Panc1 (cell line): ENCODE data around the gene FAAP20. TPM values are rescaled to one million over a fixed set of nuclear protein-coding genes. Genes with fewer than 3 reads are reported as not detected.

Experiments used
- ATAC-seq: fragments of 200-7000 bp; cut with Tn5 transposase; 2 replicates; pipeline ENCODE4 v1.9.1; 2020; ENCODE audit warnings: mild to moderate bottlenecking, moderate library complexity
- BruUV-seq: library from RNA; stranded (reverse); fragments of 400-500 nt; replicated peaks from 2 replicates; lab custom pipeline; 2021; lab: Mats Ljungman, UMichigan
- CTCF ChIA-PET: fragments of 300-600 bp; sonication (Branson Sonifier 250); formaldehyde crosslinking; loops from one replicate; lab custom pipeline; 2022; ENCODE audit warnings: antibody characterized with exemption; lab: Charles Lee
- POLR2A ChIA-PET: fragments of 300-600 bp; sonication (Branson Sonifier 250); formaldehyde crosslinking; loops from one replicate; lab custom pipeline; 2022; ENCODE audit warnings: antibody characterized with exemption; lab: Charles Lee
- DNase-seq: peaks from one replicate; pipeline ENCODE4 v3.0.0-alpha.2; 2010; ENCODE audit warnings: low read depth, low spot score
- H3K27ac ChIP-seq: 2 replicates; pipeline ENCODE4 v1.5.1; 2011; ENCODE audit warnings: mild to moderate bottlenecking, low read length, inconsistent platforms
- H3K27me3 ChIP-seq: fragments of 200-500 bp; sonication (Bioruptor generic); 2 replicates; pipeline ENCODE4 v1.6.0; 2014; ENCODE audit warnings: low read length, inconsistent platforms; ENCODE audit not compliant: control insufficient read depth, insufficient read depth
- H3K36me3 ChIP-seq: fragments of 200-500 bp; sonication (Bioruptor generic); 2 replicates; pipeline ENCODE4 v1.5.1; 2014; ENCODE audit warnings: inconsistent platforms, mild to moderate bottlenecking, low read length, moderate library complexity; ENCODE audit not compliant: control insufficient read depth, insufficient read depth
- H3K4me1 ChIP-seq: 2 replicates; pipeline ENCODE4 v1.5.1; 2011; ENCODE audit warnings: inconsistent platforms, mild to moderate bottlenecking, low read length, moderate library complexity; ENCODE audit not compliant: control insufficient read depth, insufficient read depth
- H3K4me3 ChIP-seq, 2 experiments: 2 replicates each; pipeline ENCODE4 v1.5.1; 2011 to 2012; ENCODE audit warnings: low read depth in 2 of 2, low read length in 2 of 2, mild to moderate bottlenecking in 2 of 2, inconsistent platforms in 1 of 2, moderate library complexity in 1 of 2
- H3K9me3 ChIP-seq: fragments of 200-500 bp; sonication (Bioruptor generic); 2 replicates; pipeline ENCODE4 v1.5.1; 2014; ENCODE audit warnings: low read depth, mild to moderate bottlenecking, inconsistent platforms, low read length, moderate library complexity; ENCODE audit not compliant: control insufficient read depth, insufficient read depth
- CTCF ChIP-seq: fragments of 450-650 bp; IDR thresholded peaks from 2 replicates; pipeline ENCODE4 v1.5.1; 2017; ENCODE audit warnings: mild to moderate bottlenecking
- POLR2AphosphoS5 ChIP-seq: IDR thresholded peaks from 2 replicates; pipeline ENCODE4 v1.6.1; 2012; ENCODE audit warnings: mild to moderate bottlenecking, low read depth, low read length, moderate library complexity
- REST ChIP-seq, 2 experiments: IDR thresholded peaks; 2 replicates each; pipeline ENCODE4 v1.6.1; 2011 to 2012; ENCODE audit warnings: low read depth in 2 of 2, control low read depth in 1 of 2, low read length in 1 of 2, mild to moderate bottlenecking in 1 of 2, moderate library complexity in 1 of 2; ENCODE audit not compliant: insufficient read depth in 1 of 2
- SIN3A ChIP-seq: IDR thresholded peaks from 2 replicates; pipeline ENCODE4 v1.6.1; 2012; ENCODE audit warnings: low read depth, mild to moderate bottlenecking, low read length, moderate library complexity, borderline replicate concordance; ENCODE audit not compliant: insufficient read depth
- TCF7L2 ChIP-seq: IDR thresholded peaks from 2 replicates; pipeline ENCODE4 v1.6.1; 2011; ENCODE audit warnings: mild to moderate bottlenecking, low read depth, low read length, inconsistent platforms
- in situ Hi-C: cut with HindIII; loops from 2 replicates; pipeline ENCODE4 v1.10.0; 2016; ENCODE audit warnings: low sequenced_read_pairs, low pct_unique_long_range_greater_than_20kb
- intact Hi-C: fragments of 100-400 bp; cut with micrococcal nuclease; formaldehyde crosslinking; loops from one replicate; pipeline ENCODE4 v1.10.0; 2022; ENCODE audit not compliant: unreplicated experiment
- total RNA-seq: library from RNA; stranded (reverse); gene quantifications from one replicate; pipeline ENCODE4 v1.2.1, GENCODE V29; 2021; ENCODE audit not compliant: unreplicated experiment

FAAP20 gene
- total RNA-seq, 1 experiment from 2014 or later = 177 TPM

DNA sequence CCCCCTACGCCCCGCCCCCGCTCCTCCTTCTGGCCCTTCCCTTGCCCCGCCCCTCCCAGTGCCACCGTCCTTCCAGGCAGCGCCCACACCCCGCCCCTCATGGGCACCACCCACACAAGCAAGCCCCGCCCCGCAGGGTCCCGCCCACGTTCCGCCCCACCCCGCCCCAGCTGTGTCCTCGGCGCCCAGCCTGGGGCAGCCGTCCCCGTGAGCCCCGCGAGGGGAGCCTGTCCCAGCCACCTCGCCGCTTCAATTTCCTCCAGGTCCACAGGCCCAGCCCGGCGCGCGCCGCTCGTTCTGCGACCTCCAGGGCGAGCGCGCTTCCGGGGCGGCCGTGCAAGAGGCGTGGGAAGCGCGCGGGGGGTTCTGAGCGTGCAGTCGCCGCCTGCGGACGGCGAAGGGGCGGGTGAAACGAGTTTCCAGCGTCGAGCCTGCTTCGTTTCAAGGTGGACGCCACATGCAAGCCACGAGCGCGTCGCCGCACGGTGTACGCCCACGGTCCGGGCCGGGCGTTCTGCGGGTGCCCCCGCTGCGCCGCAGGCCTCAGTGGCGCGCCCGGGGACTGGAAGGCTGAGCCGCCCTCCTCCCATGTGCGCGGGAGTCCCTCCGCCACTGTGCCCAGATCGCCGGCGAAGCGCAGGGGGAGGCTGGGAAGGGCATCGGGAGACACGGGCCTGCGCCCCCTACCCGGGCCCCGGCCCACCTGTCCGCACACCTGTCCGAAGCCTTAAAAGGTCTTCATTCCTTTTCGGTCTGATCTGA is 10.8 kb upstream of the FAAP20 start:
- Histone ChIP-seq H3K9me3 (no peaks in the 10 kb centered on the region), H3K4me1 (peaks cover 55% of the 10 kb centered on the region), H3K4me3 (peak overlapping the region; percentile 47 to 49), H3K36me3 (no peaks in the 10 kb centered on the region), H3K27ac (peak overlapping the region; percentile 82), H3K27me3 (no peaks in the 10 kb centered on the region)
- no peak for TF ChIP-seq TCF7L2
- peak; percentile 43; the same call in 1 of the 2 replicates for TF ChIP-seq POLR2AphosphoS5
- ATAC-seq = peak; percentile 54
- ChIA-PET CTCF (interaction anchor here (0.5 to 1.1 kb wide), 2 partner anchors 177 to 459 kb away, joined by 3 to 4 read pairs; no protein-coding TSS in a partner anchor), POLR2A (no interaction called here)
- intact Hi-C loops (no loop called here), in situ Hi-C loops (no loop called here)
- DNase-seq = no peak
- no TSS peak for BruUV-seq

DNA sequence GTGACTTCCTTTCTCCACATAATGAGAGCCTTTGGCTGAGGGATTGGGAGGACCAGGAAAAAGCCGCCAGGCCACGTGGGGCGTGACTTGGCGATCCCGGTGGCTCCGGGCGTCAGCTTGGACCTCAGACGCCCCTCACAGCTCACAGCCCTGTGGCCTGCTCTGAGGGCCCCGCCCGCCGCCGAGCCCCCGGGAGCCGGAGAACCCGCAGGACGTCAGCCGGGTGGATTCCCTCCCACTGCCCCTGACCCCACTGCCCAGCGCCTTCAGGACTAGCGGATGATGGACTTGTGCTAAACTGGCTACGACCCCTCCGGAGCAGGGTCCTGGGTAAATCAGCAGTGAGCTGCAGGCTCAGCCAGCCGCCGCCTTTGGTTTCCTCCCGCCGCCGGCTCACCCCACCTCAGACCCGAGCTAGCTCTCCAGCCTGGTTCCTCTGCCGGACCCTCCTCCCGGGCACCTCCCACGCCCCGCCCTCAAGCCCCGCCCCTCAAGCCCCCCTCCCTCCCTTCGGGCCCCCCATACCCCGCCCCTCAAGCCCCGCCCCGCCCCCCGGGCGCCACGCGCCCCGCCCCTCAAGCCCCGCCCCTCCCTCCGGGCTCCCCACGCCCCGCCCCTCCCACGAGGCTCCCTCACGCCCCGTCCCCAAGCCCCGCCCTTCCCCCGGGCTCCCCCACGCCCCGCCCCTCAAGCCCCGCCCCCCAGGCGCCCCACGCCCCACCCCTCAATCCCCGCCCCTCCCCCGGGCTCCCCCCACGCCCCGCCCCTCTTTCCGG is 10.0 kb upstream of the FAAP20 start:
- H3K4me3 ChIP-seq = peak overlapping the region; percentile 35 to 53

More for the DNA sequence above, 10.0 kb upstream of the FAAP20 start:
- peaks cover 48% of the 10 kb centered on the region for H3K4me1 ChIP-seq
- no peak for ATAC-seq
- TF ChIP-seq TCF7L2 (no peak), SIN3A (no peak), CTCF (no peak), REST (IDR thresholded peaks at IDR 0.05; ENCODE audit: insufficient read depth in 1 of 2, low read depth in 2 of 2, low read length in 1 of 2) (no peak), POLR2AphosphoS5 (no peak)
- CTCF ChIA-PET = interaction anchor here (0.5 to 1.1 kb wide), 2 partner anchors 177 to 458 kb away, joined by 3 to 4 read pairs; no protein-coding TSS in a partner anchor
- 0 out of 2 replicates have a peak overlapping the region, but pooled peaks have one; percentile 29 for H3K27ac ChIP-seq
- H3K36me3 ChIP-seq = no peaks in the 10 kb centered on the region
- no TSS peak for BruUV-seq
- no peaks in the 10 kb centered on the region for H3K27me3 ChIP-seq
- no peak for DNase-seq
- no peaks in the 10 kb centered on the region for H3K9me3 ChIP-seq
- in situ Hi-C loops = no loop called here
- POLR2A ChIA-PET = interaction anchor here (0.6 to 0.7 kb wide), 2 partner anchors 33 to 48 kb away, joined by 3 read pairs; no protein-coding TSS in a partner anchor
- intact Hi-C loops = no loop called here
